A673 (cell line): ENCODE measurements around the gene SMAD1.

Source experiments
- EZH2 ChIP-seq: fragments of 200-600 bp; sonication (generic); IDR thresholded peaks from 2 replicates; pipeline ENCODE4 v1.6.1; 2017; ENCODE audit warnings: borderline replicate concordance, low read depth, mild to moderate bottlenecking, mixed read lengths, antibody characterized with exemption, low read length; ENCODE audit not compliant: poor library complexity, severe bottlenecking
- TF ChIP-seq, protein P1 (sequence below): fragments of 300-800, 200-600 bp; sonication (generic); conservative IDR thresholded peaks from 2 replicates; pipeline ENCODE4 v1.5.1; 2017; ENCODE audit warnings: low read depth, mild to moderate bottlenecking, antibody characterized with exemption, low read length, moderate library complexity, mixed read lengths

DNA sequence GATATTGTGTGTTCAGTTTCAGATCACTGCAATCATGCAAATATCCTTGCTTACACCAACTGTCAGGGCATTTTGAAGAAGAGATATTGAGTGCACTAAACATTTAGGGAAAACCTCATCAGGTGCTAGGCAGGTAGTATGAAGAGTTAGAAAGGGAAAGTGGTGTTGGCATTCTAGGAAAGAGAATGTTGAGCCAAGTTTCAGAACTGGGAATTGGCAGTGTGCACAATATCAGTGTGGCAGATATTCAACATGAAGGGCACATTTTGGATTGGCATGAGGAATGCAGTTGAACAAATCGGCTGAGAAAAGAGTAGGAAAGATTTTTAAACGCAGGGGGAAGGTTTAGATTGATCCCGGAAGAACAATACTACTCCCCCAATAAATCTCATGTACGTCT lies 43.4 kb upstream of the SMAD1 start:
- TF ChIP-seq, protein P1, sequence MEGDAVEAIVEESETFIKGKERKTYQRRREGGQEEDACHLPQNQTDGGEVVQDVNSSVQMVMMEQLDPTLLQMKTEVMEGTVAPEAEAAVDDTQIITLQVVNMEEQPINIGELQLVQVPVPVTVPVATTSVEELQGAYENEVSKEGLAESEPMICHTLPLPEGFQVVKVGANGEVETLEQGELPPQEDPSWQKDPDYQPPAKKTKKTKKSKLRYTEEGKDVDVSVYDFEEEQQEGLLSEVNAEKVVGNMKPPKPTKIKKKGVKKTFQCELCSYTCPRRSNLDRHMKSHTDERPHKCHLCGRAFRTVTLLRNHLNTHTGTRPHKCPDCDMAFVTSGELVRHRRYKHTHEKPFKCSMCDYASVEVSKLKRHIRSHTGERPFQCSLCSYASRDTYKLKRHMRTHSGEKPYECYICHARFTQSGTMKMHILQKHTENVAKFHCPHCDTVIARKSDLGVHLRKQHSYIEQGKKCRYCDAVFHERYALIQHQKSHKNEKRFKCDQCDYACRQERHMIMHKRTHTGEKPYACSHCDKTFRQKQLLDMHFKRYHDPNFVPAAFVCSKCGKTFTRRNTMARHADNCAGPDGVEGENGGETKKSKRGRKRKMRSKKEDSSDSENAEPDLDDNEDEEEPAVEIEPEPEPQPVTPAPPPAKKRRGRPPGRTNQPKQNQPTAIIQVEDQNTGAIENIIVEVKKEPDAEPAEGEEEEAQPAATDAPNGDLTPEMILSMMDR = no peak
- TF ChIP-seq EZH2 = no peak
